PC-9 (cell line): ENCODE measurements around the gene KLC1. TPM values are rescaled to one million over a fixed set of nuclear protein-coding genes. Genes with fewer than 3 reads are reported as not detected.

Source experiments
- BruUV-seq: library from RNA; stranded (reverse); fragments of 400-500 nt; replicated peaks from 2 replicates; lab custom pipeline; 2021; lab: Mats Ljungman, UMichigan
- CTCF ChIA-PET: fragments of 300-600 bp; sonication (Branson Sonifier 250); formaldehyde crosslinking; loops from one replicate; lab custom pipeline; 2022; ENCODE audit warnings: antibody characterized with exemption; lab: Charles Lee
- POLR2A ChIA-PET: fragments of 300-600 bp; sonication (Branson Sonifier 250); formaldehyde crosslinking; loops from one replicate; lab custom pipeline; 2022; ENCODE audit warnings: antibody characterized with exemption; ENCODE audit not compliant: unreplicated experiment; lab: Charles Lee
- DNase-seq, 2 experiments: peaks; one replicate each; pipeline versions ENCODE4 v3.0.0 to v3.0.0-alpha.2; 2015 to 2022; ENCODE audit warnings: mixed read lengths in 1 of 2
- H2AFZ ChIP-seq: fragments of 200-600 bp; sonication (generic); 2 replicates; pipeline ENCODE4 v1.8.1; 2017; ENCODE audit warnings: antibody characterized with exemption
- H3F3A ChIP-seq: fragments of 200-600 bp; sonication (generic); 2 replicates; pipeline ENCODE4 v1.8.1; 2017; ENCODE audit warnings: antibody characterized with exemption, mild to moderate bottlenecking, low read depth; ENCODE audit not compliant: insufficient read depth
- H3K27ac ChIP-seq: fragments of 200-600 bp; sonication (generic); 2 replicates; pipeline ENCODE4 v1.6.1; 2016; ENCODE audit warnings: mixed run types
- H3K27me3 ChIP-seq: fragments of 200-600 bp; sonication (generic); 2 replicates; pipeline ENCODE4 v1.6.1; 2016; ENCODE audit warnings: low read depth, mixed run types; ENCODE audit not compliant: insufficient read depth
- H3K36me3 ChIP-seq: fragments of 200-600 bp; sonication (generic); 2 replicates; pipeline ENCODE4 v1.6.1; 2016; ENCODE audit warnings: low read depth, mixed run types
- H3K4me1 ChIP-seq: fragments of 200-600 bp; sonication (generic); replicated peaks from 2 replicates; pipeline ENCODE4 v1.6.1; 2016; ENCODE audit warnings: mixed run types; ENCODE audit not compliant: insufficient read depth
- H3K4me2 ChIP-seq: fragments of 200-600 bp; sonication (generic); 2 replicates; pipeline ENCODE4 v1.6.1; 2017; ENCODE audit warnings: mixed run types
- H3K4me3 ChIP-seq: fragments of 200-600 bp; sonication (generic); 2 replicates; pipeline ENCODE4 v1.6.1; 2016; ENCODE audit warnings: mixed run types
- H3K79me2 ChIP-seq: fragments of 200-600 bp; sonication (generic); 2 replicates; pipeline ENCODE4 v1.6.1; 2017; ENCODE audit warnings: low read depth, mixed run types
- H3K9me2 ChIP-seq: fragments of 200-600 bp; sonication (generic); 2 replicates; pipeline ENCODE4 v1.8.1; 2017; ENCODE audit warnings: mild to moderate bottlenecking; ENCODE audit not compliant: insufficient read depth
- H3K9me3 ChIP-seq: fragments of 200-600 bp; sonication (generic); 2 replicates; pipeline ENCODE4 v1.8.1; 2016; ENCODE audit warnings: low read depth; ENCODE audit not compliant: insufficient read depth
- H4K20me1 ChIP-seq: fragments of 200-600 bp; sonication (generic); 2 replicates; pipeline ENCODE4 v1.8.1; 2017; ENCODE audit not compliant: insufficient read depth
- EZH2 ChIP-seq: fragments of 200-600 bp; sonication (generic); IDR thresholded peaks from 2 replicates; pipeline ENCODE4 v1.8.0; 2017; ENCODE audit warnings: antibody characterized with exemption, low read depth
- intact Hi-C: fragments of 100-400 bp; cut with micrococcal nuclease; formaldehyde crosslinking; loops from one replicate; pipeline ENCODE4 v1.10.0; 2022; ENCODE audit not compliant: unreplicated experiment
- total RNA-seq: library from RNA; stranded (reverse); gene quantifications from 2 replicates; pipeline ENCODE4 v1.2.3, GENCODE V29; 2021
- TF ChIP-seq, protein P1 (sequence below): fragments of 200-600 bp; sonication (generic); conservative IDR thresholded peaks from 2 replicates; pipeline ENCODE4 v1.6.1; 2017; ENCODE audit warnings: mixed run types, antibody characterized with exemption, mild to moderate bottlenecking, moderate library complexity

KLC1 gene
- total RNA-seq, 1 experiment from 2014 or later: 254 TPM

- Histone ChIP-seq H2AFZ (no peak overlapping the region), H3F3A (peaks cover 23% of the 10 kb centered on the region; the same call in 1 of the 2 replicates), H3K4me1 (peaks cover 15% of the 10 kb centered on the region), H3K36me3 (peaks cover 9% of the 10 kb centered on the region; the same call in 1 of the 2 replicates), H3K9me3 (no peaks in the 10 kb centered on the region), H3K27me3 (no peaks in the 10 kb centered on the region), H3K27ac (no peak overlapping the region), H3K79me2 (no peaks in the 10 kb centered on the region), H3K9me2 (no peaks in the 10 kb centered on the region), H3K4me3 (no peak overlapping the region), H3K4me2 (no peak overlapping the region), H4K20me1 (peaks cover 15% of the 10 kb centered on the region; the same call in 1 of the 2 replicates)
- ChIA-PET POLR2A (no interaction called here), CTCF (no interaction called here)
- BruUV-seq: no TSS peak
- intact Hi-C loops: no loop called here
- no peak for DNase-seq
- TF ChIP-seq, protein P1, sequence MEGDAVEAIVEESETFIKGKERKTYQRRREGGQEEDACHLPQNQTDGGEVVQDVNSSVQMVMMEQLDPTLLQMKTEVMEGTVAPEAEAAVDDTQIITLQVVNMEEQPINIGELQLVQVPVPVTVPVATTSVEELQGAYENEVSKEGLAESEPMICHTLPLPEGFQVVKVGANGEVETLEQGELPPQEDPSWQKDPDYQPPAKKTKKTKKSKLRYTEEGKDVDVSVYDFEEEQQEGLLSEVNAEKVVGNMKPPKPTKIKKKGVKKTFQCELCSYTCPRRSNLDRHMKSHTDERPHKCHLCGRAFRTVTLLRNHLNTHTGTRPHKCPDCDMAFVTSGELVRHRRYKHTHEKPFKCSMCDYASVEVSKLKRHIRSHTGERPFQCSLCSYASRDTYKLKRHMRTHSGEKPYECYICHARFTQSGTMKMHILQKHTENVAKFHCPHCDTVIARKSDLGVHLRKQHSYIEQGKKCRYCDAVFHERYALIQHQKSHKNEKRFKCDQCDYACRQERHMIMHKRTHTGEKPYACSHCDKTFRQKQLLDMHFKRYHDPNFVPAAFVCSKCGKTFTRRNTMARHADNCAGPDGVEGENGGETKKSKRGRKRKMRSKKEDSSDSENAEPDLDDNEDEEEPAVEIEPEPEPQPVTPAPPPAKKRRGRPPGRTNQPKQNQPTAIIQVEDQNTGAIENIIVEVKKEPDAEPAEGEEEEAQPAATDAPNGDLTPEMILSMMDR: no peak
Observed at GRCh38 chr14:103734081-103734888, 105.3 kb downstream of the KLC1 start.

DNA sequence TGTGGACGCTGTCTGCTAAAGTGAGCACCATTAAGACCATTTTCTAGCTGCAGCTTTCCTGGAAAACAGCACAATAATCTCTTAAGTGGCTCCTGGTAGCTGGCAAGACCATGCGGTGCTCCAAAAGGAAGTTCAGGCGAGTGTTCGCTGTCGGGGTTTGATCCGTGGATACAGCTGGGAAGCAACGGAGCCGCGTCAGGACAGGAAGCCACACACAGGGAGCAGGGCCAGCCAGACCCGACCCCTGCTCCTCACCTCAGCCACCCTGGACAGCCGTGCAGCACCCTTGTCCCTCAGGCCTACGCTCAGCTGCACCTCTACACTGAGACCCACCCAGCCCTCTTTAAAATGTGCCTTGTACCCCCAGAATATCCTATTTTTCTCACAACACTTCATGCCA is 106.0 kb downstream of the KLC1 start:
- no peak for DNase-seq
- Histone ChIP-seq H3F3A (peaks cover 23% of the 10 kb centered on the region; the same call in 1 of the 2 replicates), H3K36me3 (0 out of 2 replicates have a peak, but pooled peaks cover 2% of the 10 kb centered on the region), H3K4me2 (no peak overlapping the region), H3K27me3 (no peaks in the 10 kb centered on the region), H3K9me2 (no peaks in the 10 kb centered on the region), H3K4me3 (no peak overlapping the region), H3K9me3 (no peaks in the 10 kb centered on the region), H3K4me1 (peaks cover 15% of the 10 kb centered on the region), H3K79me2 (no peaks in the 10 kb centered on the region), H3K27ac (no peak overlapping the region), H4K20me1 (peaks cover 15% of the 10 kb centered on the region; the same call in 1 of the 2 replicates), H2AFZ (no peak overlapping the region)
- no peak for TF ChIP-seq EZH2
- TF ChIP-seq, protein P1: no peak
- no TSS peak for BruUV-seq
- CTCF ChIA-PET: no interaction called here
- intact Hi-C loops: no loop called here
- POLR2A ChIA-PET: interaction anchor here (0.6 kb wide), 1 partner anchor 19 kb away, joined by 3 read pairs; the partner anchor contains the start of genes XRCC3 and ZFYVE21

DNA sequence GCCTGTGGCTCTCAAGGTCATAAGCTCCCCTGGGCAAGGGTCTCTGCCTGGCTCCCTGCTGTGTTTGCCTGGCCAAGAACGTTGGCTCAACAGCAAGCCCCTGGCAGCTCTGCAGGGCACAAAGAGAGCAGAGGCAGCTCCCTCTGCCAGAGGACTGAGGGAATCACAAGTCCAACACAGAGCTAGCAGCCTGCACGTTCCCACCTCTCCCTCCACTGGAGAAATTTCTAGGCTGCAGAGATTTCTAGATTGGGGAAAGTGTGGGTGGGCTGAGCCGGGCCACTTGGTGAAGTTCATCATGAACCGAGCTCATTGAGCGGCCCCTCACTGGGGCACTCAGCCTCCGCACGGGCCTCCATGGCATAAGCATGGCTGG is 106.4 kb downstream of the KLC1 start:
- H3K79me2 ChIP-seq: no peaks in the 10 kb centered on the region
- no peaks in the 10 kb centered on the region for H3K9me2 ChIP-seq
- TF ChIP-seq, protein P1: no peak
- TF ChIP-seq EZH2: no peak
- no TSS peak for BruUV-seq
- no peak overlapping the region for H2AFZ ChIP-seq
- ChIA-PET POLR2A (interaction anchor here (0.6 kb wide), 1 partner anchor 20 kb away, joined by 3 read pairs; the partner anchor contains the start of genes XRCC3 and ZFYVE21), CTCF (interaction anchor here (0.5 kb wide), 1 partner anchor 185 kb away, joined by 3 read pairs; no protein-coding TSS in a partner anchor)
- peaks cover 23% of the 10 kb centered on the region; the same call in 1 of the 2 replicates for H3F3A ChIP-seq
- peaks cover 11% of the 10 kb centered on the region; the same call in 1 of the 2 replicates for H4K20me1 ChIP-seq
- DNase-seq: no peak
- no peaks in the 10 kb centered on the region for H3K36me3 ChIP-seq
- intact Hi-C loops: no loop called here
- no peaks in the 10 kb centered on the region for H3K9me3 ChIP-seq
- no peak overlapping the region for H3K27ac ChIP-seq
- H3K4me2 ChIP-seq: no peak overlapping the region
- no peaks in the 10 kb centered on the region for H3K27me3 ChIP-seq
- no peak overlapping the region for H3K4me3 ChIP-seq
- peaks cover 15% of the 10 kb centered on the region for H3K4me1 ChIP-seq
